ENCODE measurements around the gene TTC23L.
"Not testable (repeated sequence)": the region's sequence is repeated elsewhere in the genome, so short reads cannot be mapped to it uniquely, and the experiment has no call there.

The TTC23L gene, protein sequence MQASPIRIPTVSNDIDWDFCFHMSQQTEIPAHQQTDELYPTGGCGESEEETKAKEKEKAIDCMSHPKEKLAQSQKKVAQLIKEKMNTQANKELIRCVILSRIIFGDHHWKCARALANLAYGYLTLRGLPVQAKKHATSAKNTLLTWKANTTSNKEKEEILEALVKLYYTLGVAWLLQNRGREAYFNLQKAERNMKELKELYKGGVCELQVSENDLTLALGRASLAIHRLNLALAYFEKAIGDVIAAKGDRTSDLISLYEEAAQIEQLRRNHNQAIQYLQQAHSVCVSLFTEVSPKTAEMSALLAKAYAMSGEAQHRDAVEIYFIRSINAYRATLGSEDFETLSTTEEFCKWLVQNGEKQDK

DNA sequence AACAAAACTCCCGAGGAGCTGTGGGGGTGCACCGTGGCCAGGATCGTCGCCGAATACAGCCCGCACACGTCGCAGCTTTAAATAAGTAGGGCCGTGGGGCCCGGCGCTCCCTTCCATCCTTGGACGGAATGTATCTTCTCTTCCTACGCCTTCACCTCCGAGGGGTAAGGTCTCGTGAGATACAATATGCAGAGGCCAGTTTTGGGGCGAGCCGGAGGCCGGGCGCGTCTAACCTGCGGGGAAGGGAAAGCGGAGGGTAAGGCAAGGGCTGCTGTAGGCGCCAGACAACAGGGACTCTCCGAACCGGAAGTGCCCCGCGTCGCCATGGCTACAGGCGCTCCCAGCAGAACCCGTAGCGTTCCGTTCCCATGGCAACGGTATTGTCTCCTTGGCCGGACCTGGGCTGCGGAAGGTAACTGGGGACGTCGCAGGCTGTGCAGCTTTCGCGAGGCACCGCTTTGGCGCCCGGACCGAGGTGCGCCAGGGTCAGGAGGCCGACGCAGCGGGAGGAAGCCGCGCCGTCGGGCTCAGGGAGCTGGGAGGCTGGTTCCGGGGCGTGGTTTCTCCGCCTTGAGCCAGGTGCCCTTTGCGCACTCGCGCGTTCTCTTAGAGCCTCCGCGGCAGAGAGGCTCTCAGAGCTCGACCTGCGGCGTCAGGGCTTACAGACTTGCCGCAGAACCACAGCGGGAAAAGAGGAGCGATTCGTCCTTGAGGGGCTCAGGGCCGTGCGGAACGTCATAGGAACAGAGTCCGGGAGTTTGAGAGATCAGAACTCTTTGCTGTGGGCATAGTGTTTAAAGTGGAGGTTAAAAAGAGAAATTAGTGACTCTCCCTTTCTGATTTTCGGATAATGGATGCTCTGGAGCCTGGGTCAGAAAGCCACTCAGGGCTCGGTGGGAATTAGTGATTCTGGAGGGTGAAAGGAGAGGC, at the start of gene TTC23L:
TTC23L (plus strand) TSS at position 380 of the 930 bp plus-strand sequence. CDS start 1,508 bp downstream, outside the sequence.
- peak; percentile 99 for DNase-seq

DNA sequence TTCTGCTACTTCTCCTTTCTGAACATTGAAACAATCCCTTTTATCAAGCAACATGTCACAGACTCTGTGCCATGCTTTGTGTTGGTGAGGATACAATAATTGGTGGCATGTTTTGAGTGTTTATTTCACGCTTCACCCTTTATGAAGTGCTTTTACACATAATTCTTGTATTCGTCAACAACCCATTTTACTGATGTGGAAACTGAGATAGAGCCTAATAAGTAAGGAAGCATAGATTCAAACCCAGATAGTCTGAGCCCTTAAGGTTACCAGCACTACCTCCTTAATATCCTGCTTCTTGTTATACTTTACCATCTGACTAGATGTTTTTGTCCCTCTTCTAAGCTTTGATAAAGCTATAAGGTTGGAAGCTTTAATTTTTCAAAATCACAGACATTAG, 49.3 kb upstream of the TTC23L start:
- no peak for DNase-seq

DNA sequence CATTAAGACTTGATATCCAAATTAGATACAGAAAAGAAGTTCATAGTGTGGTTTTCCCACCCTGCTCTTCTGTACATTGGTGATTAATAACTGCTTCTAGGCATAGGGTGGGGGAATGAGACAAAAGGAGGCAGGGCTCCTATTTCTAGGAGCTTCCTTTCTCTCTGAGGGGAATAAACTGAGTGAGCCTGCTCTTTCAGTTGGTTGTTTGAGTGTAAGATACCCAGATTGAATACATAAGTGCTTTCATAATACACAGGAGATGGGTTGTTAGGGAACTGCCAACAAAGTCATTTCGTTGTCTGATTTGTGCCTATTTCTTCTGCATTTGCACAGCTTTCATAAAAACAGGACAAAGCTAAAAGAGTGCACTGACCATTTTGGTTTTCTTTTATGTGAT, 48.9 kb upstream of the TTC23L start:
- no peak for DNase-seq

DNA sequence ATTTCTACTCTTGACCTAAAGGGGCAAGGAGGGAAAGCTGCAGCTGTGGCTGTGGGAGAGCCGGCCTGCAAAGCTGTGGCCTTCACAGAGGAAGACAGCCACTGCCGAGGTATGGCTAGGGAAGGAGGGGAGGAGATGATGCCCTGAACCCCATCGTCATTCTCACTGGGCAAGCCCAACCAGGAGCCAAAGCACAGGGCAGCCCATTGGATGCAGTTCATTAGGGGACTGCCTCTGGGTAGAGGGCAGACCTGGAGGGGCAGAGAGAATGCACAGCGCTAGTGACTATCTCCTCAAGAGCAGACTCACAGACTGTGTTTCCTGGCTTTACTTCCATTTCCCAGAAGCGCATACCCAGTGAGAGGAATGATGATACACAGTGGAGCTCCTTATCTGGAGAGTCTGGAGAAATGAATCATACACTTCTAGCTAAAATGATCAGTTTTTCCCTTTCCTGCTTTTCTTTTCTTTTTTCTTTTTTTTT, 47.2 kb upstream of the TTC23L start:
- no peak for DNase-seq

DNA sequence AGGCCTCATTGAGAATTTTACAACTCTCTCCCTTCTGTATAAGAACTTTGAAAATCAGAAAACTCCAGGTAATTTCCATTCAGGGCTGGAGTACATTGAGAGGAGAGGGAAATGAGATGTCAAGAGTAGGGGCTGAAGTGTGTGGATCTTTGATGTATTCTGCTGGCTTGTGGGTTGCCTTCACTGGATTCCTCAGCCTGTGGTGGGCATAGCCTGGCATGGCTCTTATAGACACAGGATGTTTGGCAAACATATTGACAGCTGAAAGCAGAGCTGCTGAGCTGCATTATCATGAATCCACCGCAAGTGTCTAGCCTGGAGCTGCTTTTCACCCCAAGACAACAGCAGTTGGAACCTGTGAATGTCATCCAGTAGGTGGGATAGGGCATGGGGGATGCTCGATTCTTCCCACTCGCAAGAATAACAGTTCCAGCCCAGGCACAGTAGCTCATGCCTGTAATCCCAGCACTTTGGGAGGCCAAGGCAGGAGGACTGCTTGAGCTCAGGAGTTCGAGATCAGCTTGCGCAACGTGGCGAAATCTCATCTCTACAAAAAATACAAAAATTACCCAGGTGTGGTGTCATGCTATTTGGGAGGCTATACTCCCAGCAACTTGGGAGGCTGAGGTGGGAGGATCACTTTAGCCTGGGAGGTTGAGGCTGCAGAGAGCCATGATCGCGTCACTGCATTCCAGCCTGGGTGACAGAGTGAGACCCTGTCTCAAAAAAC, 36.0 kb upstream of the TTC23L start:
- DNase-seq, result no peak

DNA sequence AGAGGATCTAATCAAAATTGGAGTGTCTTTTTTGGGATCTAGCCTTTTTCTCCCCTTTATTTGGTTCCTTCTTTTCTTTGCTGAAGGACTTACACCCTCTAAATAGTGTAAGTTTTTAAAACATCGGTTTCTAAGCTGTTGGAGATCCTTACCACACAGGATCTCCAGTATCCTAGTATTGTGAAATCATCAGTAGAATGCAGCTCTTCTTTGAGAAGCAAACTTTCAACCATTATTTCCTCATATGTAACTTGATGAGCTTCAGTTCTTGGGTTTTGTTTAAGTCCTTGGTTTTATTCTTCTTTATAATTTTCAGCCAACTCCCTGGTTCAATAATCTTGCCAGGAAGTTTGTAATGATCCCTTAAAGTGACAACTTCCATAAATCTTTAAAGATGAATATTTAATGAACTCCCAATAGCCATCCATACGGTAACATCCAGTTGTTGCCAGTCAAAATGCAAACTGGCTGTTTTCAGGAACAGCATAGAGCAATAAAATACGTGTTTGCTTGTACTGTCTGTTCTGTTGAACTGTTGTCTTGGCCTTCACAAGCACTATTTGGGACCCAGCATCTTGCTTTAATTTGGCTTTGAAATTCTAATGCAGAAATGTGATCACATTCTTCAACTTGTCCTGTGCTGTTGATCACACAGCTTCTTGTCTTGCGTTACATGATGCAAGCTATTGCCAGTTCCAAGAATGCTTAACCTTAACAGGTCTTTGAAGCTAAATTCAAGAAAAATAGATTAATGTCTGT, 34.8 kb upstream of the TTC23L start:
- DNase-seq, result no peak

DNA sequence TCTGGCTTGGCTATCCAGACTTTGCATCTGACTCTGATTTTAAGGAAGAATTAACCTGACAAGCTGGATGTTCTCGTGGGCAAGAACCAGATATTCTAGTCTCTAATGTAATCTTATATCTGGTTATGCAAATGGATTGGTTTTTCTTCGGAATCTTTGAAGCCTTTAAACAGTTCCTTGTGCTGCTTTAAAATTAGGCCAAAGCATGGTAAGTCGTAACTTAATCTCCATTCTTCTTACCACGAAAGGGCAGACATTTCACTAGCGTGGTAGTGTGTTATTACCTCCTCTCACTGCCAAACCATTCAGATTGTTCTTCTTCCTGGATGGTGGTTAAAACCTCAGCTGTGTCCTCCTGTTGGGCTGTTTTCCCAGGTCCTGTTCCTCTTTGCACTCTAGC, 34.1 kb upstream of the TTC23L start:
- DNase-seq, result no peak

DNA sequence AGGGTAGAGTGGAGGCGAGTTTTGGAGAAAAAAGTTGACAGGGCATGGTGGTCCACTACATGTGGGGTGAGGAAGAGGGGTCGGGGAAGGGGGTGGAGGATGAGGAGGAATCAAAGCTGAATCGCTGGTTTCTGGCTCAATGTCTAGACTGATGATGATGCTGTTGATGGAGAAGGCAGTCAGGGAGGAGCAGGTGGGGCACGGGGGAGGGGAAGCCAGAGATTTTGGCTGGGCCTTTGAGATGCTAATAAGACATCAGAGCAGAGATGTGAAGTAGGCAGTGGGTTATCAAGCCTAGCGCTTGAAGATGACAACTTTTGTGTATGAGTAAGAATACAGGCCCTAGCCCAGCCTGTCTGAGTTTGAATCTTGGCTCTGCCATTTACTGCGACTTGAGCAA, 32.4 kb upstream of the TTC23L start:
- DNase-seq, result no peak

DNA sequence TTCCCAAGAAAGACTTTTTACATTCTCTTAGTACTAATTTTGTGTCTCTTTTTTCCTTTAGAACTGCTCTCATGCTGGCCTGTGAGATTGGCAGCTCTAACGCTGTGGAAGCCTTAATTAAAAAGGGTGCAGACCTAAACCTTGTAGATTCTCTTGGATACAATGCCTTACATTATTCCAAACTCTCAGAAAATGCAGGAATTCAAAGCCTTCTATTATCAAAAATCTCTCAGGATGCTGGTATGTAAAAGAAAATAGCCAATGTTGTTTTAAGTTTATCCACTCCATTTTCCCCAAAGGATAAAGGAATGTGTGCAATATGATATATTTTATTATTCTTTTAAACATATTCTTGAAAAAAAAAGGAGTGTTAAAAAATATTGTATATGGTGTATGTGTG, 27.3 kb upstream of the TTC23L start:
- no peak for DNase-seq

DNA sequence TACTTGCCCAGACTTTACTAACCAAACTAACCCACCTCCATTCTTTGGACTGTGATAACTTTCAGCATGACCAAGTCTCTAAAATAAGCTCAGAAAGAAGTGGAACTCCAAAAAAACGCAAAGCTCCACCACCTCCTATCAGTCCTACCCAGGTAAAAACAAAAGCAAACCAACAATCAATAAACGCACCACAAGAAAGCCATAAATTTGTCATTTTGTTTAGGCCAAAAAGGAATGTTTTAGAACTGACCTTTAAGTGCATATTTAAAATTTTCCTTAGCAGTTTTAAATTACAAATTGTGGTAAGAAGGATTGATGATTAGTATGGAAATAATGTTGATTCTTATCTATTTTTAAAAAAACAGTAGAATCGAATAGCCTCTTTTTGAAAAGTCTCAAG, 25.5 kb upstream of the TTC23L start:
- no peak for DNase-seq

DNA sequence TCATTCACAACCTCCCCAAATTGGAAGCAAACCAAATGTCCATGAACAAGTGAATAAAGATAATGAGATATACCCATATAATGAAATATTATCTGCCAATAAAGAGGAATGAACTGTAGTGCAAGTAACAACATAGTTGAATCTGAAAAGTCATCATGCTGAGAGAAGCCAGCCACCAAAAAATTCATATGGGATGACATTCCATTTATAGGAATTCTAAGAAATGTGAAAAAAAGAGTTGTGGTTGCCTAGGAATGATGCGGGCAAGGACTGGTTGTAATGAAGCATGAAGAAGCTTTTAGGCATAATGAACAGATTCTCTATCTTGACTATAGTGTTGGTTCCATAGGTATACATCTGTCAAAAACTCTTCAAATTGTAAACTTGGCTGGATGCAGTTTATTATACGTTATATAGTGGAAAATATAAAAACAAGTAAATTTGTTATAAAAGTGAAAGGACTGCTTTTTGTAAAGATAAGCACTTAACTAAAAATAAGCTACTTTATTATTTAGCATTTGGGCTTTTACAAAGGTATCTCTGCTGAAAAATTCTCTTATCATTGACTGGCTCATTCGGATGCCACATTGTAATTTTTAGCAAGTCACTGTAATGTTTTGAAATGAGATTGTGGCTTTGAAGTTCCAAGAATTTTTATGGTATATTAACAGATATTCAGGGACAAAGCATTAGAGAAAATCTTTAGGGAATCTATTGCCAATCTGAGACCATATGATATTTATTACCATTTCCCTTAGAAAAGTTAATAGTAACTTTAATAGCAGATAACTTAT, 21.2 kb upstream of the TTC23L start:
- no peak for DNase-seq

DNA sequence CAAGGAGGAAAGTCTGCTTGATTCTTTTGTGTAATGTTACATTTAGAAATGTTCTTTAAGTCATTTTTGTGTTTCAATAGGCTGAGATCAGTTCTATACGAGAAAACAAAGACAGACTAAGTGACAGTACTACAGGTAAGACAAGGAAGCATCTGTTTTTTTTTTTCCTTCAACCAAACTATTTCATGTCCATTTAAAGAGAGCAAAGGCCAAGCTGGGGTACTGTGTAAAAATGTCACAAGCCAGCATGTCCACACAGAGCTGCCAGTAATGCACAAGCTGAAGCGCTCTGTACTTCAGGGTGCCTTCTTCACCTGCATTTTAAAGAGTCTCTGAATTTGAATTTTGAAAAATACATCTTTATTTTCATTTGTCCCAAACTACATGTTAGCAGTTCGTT, 20.2 kb upstream of the TTC23L start:
- DNase-seq, result no peak

DNA sequence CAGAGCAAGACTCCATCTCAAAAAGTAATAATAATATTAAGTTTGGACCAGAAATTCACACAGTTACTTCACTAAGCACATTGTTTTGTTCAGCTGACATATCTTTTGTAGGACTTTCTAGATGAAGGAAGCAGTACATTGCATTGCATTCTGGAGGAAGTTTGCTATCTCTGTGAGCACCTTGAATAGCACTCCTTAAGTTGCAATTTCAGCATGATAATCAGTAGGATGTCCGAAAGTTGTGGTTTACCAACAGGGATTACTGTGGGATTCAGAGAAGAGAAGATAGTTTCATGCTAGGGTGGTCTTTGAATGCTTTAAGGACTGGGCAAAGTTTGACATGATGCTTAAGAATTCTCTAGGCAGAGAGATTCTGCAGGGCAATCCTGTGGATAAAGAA, 18.4 kb upstream of the TTC23L start:
- DNase-seq, result no peak

DNA sequence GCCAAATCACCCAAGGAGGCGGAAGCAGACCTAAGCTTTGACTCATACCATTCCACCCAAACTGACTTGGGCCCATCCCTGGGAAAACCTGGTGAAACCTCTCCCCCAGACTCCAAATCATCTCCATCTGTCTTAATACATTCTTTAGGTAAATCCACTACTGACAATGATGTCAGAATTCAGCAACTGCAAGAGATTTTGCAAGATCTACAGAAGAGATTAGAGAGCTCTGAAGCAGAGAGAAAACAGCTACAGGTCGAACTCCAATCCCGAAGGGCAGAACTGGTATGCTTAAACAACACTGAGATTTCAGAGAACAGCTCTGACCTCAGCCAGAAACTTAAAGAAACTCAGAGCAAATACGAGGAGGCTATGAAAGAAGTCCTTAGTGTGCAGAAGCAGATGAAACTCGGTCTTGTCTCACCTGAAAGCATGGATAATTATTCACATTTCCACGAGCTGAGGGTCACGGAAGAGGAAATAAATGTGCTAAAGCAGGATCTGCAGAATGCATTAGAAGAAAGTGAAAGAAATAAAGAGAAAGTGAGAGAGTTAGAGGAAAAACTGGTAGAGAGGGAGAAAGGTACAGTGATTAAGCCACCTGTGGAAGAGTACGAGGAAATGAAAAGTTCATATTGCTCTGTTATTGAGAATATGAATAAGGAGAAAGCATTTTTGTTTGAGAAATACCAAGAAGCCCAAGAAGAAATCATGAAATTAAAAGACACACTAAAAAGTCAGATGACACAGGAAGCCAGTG, 15.8 kb upstream of the TTC23L start:
- no peak for DNase-seq

DNA sequence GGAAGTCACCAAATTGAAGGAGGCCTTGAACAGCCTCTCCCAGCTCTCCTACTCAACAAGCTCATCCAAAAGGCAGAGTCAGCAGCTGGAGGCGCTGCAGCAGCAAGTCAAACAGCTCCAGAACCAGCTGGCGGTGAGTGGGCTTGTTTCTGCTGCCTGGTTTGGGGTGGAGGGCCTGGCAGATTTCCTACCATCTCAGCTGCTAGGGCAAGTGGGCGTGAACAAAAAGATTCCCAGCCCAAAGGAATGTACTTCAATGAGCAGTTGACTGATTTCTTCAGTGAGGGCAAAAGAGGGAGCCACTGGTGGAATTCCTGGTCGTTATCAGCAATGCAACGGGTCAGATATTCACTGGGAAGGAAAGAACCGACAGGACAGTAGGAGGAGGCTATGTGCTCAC, 12.6 kb upstream of the TTC23L start:
- no peak for DNase-seq

DNA sequence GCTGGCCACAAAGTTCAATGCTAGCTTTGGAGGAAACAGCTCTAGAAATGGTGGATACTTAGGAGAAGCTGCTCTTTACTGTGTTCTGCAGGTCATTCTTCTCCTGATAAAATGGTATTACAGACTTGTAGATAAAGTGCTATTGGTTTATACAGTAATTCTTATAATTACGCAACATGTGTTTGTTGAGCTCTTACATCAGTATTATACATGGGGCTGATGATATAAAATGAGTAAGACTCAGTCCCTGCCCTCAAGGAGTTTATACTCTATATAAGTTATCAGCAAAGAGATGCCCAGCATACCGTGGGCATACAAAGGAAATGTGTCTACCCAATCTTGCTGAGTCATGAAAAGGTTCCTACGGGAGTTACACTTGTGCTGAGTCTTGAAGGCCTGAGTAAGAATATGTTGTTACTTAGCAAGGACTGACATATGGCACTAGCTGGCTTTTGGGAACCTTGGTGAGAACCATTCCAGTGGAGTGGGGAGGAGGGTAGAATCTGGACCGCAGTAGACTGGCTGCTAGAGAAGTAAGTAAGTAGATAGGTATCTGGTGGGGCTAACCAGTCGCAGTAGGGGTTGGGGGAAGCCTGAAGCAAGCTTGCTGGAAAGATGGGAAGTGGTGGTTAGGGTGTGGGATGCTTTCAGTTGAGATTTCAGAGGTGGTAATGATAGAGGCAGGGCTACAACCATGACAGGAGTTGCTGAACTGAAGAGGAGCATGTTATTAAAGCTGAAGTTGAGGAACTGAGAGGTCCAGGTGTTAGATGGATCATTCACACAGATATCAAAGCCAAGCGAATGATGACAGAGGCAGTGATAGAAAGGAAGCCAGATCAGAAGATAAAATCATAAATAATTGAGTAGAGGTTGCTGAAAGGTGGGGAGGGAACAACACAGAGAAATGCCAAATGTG, 11.1 kb upstream of the TTC23L start:
- DNase-seq, result no peak

DNA sequence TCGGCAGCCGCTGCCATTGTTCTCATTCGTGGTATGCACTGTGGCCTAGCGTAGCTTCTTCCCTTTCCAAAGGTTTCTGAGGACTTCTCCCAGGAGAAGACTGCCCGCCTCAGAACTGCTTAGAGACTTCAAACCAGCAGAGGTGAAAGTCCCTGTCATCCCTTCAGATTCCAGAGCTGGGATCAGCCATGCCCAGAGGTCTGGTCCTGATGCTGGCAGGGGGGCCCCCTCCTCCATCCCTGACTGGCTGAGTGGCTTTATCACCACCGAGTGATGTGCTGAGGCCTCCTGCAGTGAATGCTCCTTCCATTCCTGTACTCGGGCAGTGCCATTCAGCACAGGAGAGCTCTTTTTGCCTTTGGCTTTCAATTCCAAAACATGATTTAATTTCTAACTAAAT, 8.1 kb upstream of the TTC23L start:
- not testable (repeated sequence) for DNase-seq

DNA sequence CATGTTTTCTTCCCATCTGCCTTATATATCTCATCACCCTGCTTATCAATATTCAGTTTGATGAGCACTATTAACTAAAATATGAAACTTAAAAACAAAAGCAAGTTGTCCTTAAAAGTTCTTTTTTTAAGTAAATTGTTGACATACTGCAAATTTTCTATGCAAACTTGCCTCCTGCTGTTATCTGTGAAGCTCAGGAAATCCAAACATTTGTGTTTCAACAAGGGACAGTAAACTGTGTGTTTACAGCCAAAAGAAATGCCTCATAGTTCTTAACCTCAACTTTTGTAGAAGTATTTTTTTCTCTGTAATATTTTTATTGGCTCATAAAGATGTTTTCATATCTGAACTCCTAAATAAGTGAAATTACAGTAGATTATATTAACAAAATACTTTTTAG, 7.7 kb upstream of the TTC23L start:
- DNase-seq, result no peak

DNA sequence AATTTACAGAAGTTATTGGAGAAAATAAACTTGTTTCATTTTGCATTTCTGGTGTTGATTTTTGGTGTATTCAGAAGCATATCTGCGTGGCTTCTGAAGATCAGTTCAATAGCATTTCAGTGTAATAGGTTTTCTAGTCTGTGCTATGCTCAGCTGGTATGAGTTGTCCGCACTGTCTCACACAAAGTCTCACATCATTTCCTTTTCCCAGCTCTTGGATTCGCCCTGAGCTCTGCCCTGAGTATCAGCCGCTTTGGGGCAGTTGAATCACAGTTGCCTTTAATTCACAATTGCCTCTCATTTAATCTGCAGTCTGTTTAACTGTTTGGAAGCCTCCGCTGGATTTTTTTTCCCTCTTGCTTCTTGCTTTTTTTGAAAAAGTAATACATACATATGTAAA, 6.4 kb upstream of the TTC23L start:
- no peak for DNase-seq

DNA sequence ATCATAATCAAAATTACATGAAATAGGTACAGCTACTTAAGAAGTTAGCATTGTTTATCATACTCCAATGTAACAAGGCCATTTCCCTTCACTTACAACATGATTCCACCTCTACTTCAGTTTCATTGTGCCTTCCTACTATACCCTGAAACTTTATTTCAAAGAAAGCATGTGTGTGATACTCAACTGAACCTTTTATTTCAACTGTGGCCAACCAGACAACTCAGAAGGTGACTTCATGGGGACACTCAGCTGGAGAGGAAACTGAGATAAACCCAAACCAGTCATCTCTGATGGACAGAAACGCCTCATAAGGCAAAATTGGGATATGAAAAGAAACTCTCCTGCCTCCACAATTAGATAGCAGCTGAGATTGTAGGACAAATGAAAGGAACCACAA, 5.9 kb upstream of the TTC23L start:
- DNase-seq, result no peak
